ENCODE results near the gene ST8SIA6. TPM values are rescaled to one million over a fixed set of nuclear protein-coding genes. Genes with fewer than 3 reads are reported as not detected.
"Not testable (repeated sequence)": the region's sequence is repeated elsewhere in the genome, so short reads cannot be mapped to it uniquely, and the experiment has no call there.

Gene ST8SIA6
- total and polyA plus RNA-seq, 9 of the 15 experiments (the other 6 are each of a cell fraction or from before 2014, with no cell fraction given): 0.69 to 6.7 (median 5.0) TPM

DNA sequence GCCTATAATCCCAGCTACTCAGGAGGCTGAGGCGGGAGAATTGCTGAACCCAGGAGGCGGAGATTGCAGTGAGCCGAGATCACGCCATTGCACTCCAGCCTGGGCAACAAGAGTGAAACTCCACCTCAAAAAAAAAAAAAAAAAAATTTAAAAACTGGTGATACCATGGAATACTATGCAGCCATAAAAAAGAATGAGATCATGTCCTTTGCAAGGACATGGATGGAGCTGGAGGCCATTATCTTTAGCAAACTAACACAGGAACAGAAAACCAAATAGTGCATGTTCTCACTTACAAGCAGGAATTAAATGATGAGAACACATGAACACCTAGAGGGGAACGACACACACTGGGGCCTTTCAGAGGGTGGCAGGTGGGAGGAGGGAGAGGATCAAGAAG lies 44.6 kb upstream of the ST8SIA6 start:
- H3K9me1 ChIP-seq (ENCODE audit: control insufficient read depth, insufficient read depth, low read length); H3K9ac ChIP-seq (ENCODE audit: insufficient read depth in 1 of 2, low read depth in 2 of 2, low read length in 2 of 2); ATAC-seq; H3K27ac ChIP-seq (ENCODE audit: extremely low read depth, low read depth, low read length); CTCF ChIA-PET (ENCODE audit: low intra/inter-chr PET ratio); DNase-seq (ENCODE audit: extremely low read depth in 1 of 4, low spot score in 3 of 4); H3K9me3 ChIP-seq (replicated peaks; ENCODE audit: control insufficient read depth, insufficient read depth, low read depth, low read length); H3K4me3 ChIP-seq; H2AFZ ChIP-seq (ENCODE audit: low read depth, low read length); H3K4me2 ChIP-seq (ENCODE audit: insufficient read depth, low read length); H3K79me2 ChIP-seq (ENCODE audit: control insufficient read depth, insufficient read depth, low read length); H4K20me1 ChIP-seq (replicated peaks; ENCODE audit: control insufficient read depth, insufficient read depth, low read length); intact Hi-C loops (cut with micrococcal nuclease); FAIRE-seq; H3K27me3 ChIP-seq (ENCODE audit: control insufficient read depth in 2 of 2, insufficient read depth in 2 of 2, low read length in 2 of 2); POLR2A ChIA-PET; BruUV-seq (replicated peaks): not testable (repeated sequence)
- TF ChIP-seq KDM1A (IDR thresholded peaks at IDR 0.05) (0 out of 4 replicates have a peak, but pooled peaks of 1 of the 2 experiments have one; percentile 16), BCOR (IDR thresholded peaks at IDR 0.05) (0 out of 2 replicates have a peak, but pooled peaks have one; percentile 37), ZNF146 (CRISPR knock-in tag; IDR thresholded peaks at IDR 0.05; ENCODE audit: unreplicated experiment) (peak; percentile 65)
- in situ Hi-C loops (cut with MboI): loop anchor here (25.0 kb wide), 1 partner anchor 662 kb away; no protein-coding TSS in a partner anchor
- H3K4me1 ChIP-seq (replicated peaks in 1 of 2; ENCODE audit: control insufficient read depth in 2 of 2, insufficient read depth in 2 of 2, low read length in 2 of 2): peaks cover 0 to 17% of the 10 kb centered on the region in 2 experiments; a peak in 4 of 5 replicates
- H3K36me3 ChIP-seq (ENCODE audit: control insufficient read depth, insufficient read depth, low read length): peaks cover 11% of the 10 kb centered on the region; the same call in 1 of the 3 replicates
- 99% methylated on average over 5 of the region's 5 CpGs for WGBS (ENCODE audit: insufficient coverage, low coverage, missing lambda C conversion rate)

DNA sequence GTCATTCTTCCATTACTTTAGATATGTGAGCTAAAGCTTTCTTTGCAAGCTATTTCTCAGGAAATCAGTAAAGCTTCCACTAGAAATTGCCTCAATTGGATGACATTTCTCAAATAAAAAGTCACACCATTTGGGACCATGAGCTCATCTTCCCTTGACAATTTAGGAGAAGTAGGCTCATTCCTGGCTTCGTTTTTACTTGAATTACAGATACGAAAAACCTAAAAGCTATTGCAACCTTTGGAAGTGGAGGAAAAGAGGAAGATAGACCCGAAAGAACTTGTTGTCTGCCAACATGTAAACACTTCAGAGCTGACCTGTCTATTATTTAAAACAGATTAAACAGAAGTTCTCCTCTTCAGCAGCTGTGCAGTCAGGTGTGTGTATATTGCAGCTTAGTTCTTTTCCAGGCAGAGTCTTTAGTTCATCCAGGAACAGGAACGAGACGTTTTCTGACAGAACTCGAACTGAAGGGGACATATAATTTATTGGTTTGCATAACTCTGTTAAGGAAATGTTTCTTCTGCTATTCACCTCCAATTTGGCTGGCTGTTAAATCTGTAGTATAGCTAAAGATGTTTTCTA lies 43.1 kb upstream of the ST8SIA6 start:
- H3K4me2 ChIP-seq (ENCODE audit: insufficient read depth, low read length): no peak overlapping the region
- ChIA-PET POLR2A (interaction anchor here (0.7 to 2.5 kb wide), 3 partner anchors 9 to 127 kb away, joined by 3 to 13 read pairs (median 3); no protein-coding TSS in a partner anchor), CTCF (ENCODE audit: low intra/inter-chr PET ratio) (no interaction called here)
- H3K36me3 ChIP-seq (ENCODE audit: control insufficient read depth, insufficient read depth, low read length): peaks cover 8% of the 10 kb centered on the region; the same call in 1 of the 3 replicates
- peaks cover under 1% of the 10 kb centered on the region; the same call in 1 of the 3 replicates for H3K79me2 ChIP-seq (ENCODE audit: control insufficient read depth, insufficient read depth, low read length)
- H3K4me3 ChIP-seq: no peak overlapping the region
- no peaks in the 10 kb centered on the region for H3K27me3 ChIP-seq (ENCODE audit: control insufficient read depth in 2 of 2, insufficient read depth in 2 of 2, low read length in 2 of 2)
- 52% methylated on average over 6 of the region's 6 CpGs for WGBS (ENCODE audit: insufficient coverage, low coverage, missing lambda C conversion rate)
- no peak overlapping the region; the same call in 2 of the 3 replicates for H3K27ac ChIP-seq (ENCODE audit: extremely low read depth, low read depth, low read length)
- no peak for DNase-seq (ENCODE audit: extremely low read depth in 1 of 4, low spot score in 3 of 4)
- H3K9me3 ChIP-seq (replicated peaks; ENCODE audit: control insufficient read depth, insufficient read depth, low read depth, low read length): no peaks in the 10 kb centered on the region
- H3K4me1 ChIP-seq (replicated peaks in 1 of 2; ENCODE audit: control insufficient read depth in 2 of 2, insufficient read depth in 2 of 2, low read length in 2 of 2): peaks cover 0 to 2% of the 10 kb centered on the region in 2 experiments; a peak in 1 of 5 replicates
- in situ Hi-C loops (cut with MboI) (loop anchor here (25.0 kb wide), 1 partner anchor 660 kb away; no protein-coding TSS in a partner anchor), intact Hi-C loops (cut with micrococcal nuclease) (no loop called here)
- H3K9ac ChIP-seq (ENCODE audit: insufficient read depth in 1 of 2, low read depth in 2 of 2, low read length in 2 of 2): no peak overlapping the region
- no peak for ATAC-seq
- no peak for FAIRE-seq
- H2AFZ ChIP-seq (ENCODE audit: low read depth, low read length): peak overlapping the region; percentile 64; the same call in 1 of the 2 replicates
- H4K20me1 ChIP-seq (replicated peaks; ENCODE audit: control insufficient read depth, insufficient read depth, low read length): no peaks in the 10 kb centered on the region
- BruUV-seq (replicated peaks): no TSS peak
- no peaks in the 10 kb centered on the region for H3K9me1 ChIP-seq (ENCODE audit: control insufficient read depth, insufficient read depth, low read length)
- no peak for TF ChIP-seq RFX5 (IDR thresholded peaks at IDR 0.05; ENCODE audit: low read depth, low read length)
- TF ChIP-seq KLF6 (CRISPR knock-in tag; IDR thresholded peaks at IDR 0.05; ENCODE audit: borderline replicate concordance): no peak
- TF ChIP-seq, protein P1, sequence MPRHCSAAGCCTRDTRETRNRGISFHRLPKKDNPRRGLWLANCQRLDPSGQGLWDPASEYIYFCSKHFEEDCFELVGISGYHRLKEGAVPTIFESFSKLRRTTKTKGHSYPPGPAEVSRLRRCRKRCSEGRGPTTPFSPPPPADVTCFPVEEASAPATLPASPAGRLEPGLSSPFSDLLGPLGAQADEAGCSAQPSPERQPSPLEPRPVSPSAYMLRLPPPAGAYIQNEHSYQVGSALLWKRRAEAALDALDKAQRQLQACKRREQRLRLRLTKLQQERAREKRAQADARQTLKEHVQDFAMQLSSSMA (CRISPR knock-in tag; IDR thresholded peaks at IDR 0.05): no peak
- no peak for TF ChIP-seq HSF4 (CRISPR knock-in tag; IDR thresholded peaks at IDR 0.05; ENCODE audit: borderline replicate concordance)
- no peak for TF ChIP-seq ZNF253 (CRISPR knock-in tag; conservative IDR thresholded peaks at IDR 0.05)
- no peak for TF ChIP-seq SRSF3 (IDR thresholded peaks at IDR 0.05; ENCODE audit: insufficient read depth, low read length)
- TF ChIP-seq, protein P2, sequence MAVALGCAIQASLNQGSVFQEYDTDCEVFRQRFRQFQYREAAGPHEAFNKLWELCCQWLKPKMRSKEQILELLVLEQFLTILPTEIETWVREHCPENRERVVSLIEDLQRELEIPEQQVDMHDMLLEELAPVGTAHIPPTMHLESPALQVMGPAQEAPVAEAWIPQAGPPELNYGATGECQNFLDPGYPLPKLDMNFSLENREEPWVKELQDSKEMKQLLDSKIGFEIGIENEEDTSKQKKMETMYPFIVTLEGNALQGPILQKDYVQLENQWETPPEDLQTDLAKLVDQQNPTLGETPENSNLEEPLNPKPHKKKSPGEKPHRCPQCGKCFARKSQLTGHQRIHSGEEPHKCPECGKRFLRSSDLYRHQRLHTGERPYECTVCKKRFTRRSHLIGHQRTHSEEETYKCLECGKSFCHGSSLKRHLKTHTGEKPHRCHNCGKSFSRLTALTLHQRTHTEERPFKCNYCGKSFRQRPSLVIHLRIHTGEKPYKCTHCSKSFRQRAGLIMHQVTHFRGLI (CRISPR knock-in tag; IDR thresholded peaks at IDR 0.05): no peak
- no peak for TF ChIP-seq CEBPB (tag; IDR thresholded peaks at IDR 0.05)
- TF ChIP-seq, protein P3, sequence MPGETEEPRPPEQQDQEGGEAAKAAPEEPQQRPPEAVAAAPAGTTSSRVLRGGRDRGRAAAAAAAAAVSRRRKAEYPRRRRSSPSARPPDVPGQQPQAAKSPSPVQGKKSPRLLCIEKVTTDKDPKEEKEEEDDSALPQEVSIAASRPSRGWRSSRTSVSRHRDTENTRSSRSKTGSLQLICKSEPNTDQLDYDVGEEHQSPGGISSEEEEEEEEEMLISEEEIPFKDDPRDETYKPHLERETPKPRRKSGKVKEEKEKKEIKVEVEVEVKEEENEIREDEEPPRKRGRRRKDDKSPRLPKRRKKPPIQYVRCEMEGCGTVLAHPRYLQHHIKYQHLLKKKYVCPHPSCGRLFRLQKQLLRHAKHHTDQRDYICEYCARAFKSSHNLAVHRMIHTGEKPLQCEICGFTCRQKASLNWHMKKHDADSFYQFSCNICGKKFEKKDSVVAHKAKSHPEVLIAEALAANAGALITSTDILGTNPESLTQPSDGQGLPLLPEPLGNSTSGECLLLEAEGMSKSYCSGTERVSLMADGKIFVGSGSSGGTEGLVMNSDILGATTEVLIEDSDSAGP (CRISPR knock-in tag; IDR thresholded peaks at IDR 0.05): no peak

Measured in K562 (cell line).